GM21390 (cell line): ENCODE measurements around the gene PLK3.
"Not testable (repeated sequence)": the region's sequence is repeated elsewhere in the genome, so short reads cannot be mapped to it uniquely, and the experiment has no call there.

Source experiments
- ATAC-seq: cut with Tn5 transposase; IDR thresholded peaks from one replicate; pipeline ENCODE4 v1.9.1; 2021; ENCODE audit not compliant: unreplicated experiment

PLK3 gene

GRCh38 chr1:44799770-44800584, at the start of gene PLK3:
PLK3 (plus strand) TSS chr1:44800377; CDS start chr1:44800464, 87 bp downstream.
- ATAC-seq: peak; percentile 86

GRCh38 chr1:44757420-44757819, 42.8 kb upstream of the PLK3 start:
- no peak for ATAC-seq

- ATAC-seq: no peak
Observed at GRCh38 chr1:44759077-44759476, 41.1 kb upstream of the PLK3 start.

GRCh38 chr1:44760876-44761275, 39.3 kb upstream of the PLK3 start:
- ATAC-seq: no peak

- not testable (repeated sequence) for ATAC-seq
Observed at GRCh38 chr1:44766421-44766820, 33.8 kb upstream of the PLK3 start.

GRCh38 chr1:44775078-44775929, 24.9 kb upstream of the PLK3 start, which contains the start of gene RPS8:
RPS8 (plus strand) TSS chr1:44775540; CDS start chr1:44775597, 57 bp downstream.
- peak; percentile 89 for ATAC-seq

GRCh38 chr1:44775930-44776729, 24.0 kb upstream of the PLK3 start:
- ATAC-seq: peak; percentile 15

GRCh38 chr1:44776730-44777068, 23.5 kb upstream of the PLK3 start:
- ATAC-seq: no peak

GRCh38 chr1:44777547-44777946, 22.6 kb upstream of the PLK3 start:
- ATAC-seq: no peak

- no peak for ATAC-seq
Observed at GRCh38 chr1:44777969-44778635, 22.1 kb upstream of the PLK3 start.

- ATAC-seq: no peak
Observed at GRCh38 chr1:44778705-44779576, 21.2 kb upstream of the PLK3 start.

GRCh38 chr1:44780583-44781121, 19.5 kb upstream of the PLK3 start:
- ATAC-seq: no peak

- ATAC-seq: no peak
Observed at GRCh38 chr1:44783697-44784093, 16.5 kb upstream of the PLK3 start.

GRCh38 chr1:44784094-44785028, 15.8 kb upstream of the PLK3 start:
- ATAC-seq: no peak

- ATAC-seq: no peak
Observed at GRCh38 chr1:44785029-44785380, 15.2 kb upstream of the PLK3 start.

- no peak for ATAC-seq
Observed at GRCh38 chr1:44785501-44786137, 14.6 kb upstream of the PLK3 start.

- ATAC-seq: peak; percentile 63
Observed at GRCh38 chr1:44786138-44786840, 13.9 kb upstream of the PLK3 start.
